Measurements from ENCODE around the gene TNFRSF18.

Gene TNFRSF18

DNA sequence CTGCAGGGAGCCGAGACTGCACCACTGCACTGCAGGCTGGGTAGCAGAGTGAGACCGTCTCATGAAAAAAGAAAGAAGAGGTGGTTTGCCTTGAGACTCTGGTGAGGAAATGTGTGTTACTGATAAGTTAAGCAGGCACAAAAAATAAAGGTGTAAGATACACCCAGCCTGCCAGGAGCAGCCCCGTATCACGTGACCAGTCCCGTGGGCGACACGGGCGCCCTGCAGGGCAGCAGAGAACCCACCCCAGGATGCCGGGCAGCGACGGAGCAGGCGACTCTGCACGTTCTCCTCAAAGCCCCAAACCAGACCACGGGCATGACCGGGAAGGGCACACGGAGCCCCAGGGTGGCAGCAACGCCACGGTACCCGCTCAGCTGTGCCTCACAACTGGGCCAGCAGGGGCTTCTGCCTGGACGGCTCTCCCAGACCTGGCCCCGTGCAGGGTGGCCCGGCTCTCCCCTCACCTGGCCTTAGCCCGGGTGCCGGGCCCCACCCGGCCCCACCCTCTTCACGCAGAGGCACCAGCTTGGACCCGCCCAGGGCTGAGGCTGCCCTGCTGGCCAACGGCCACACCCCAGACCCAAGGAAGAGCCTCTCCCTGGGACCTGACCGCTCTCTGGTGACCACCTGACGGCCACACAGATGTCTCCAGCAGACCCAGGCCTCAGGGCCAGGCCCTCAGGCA is 15.6 kb upstream of the TNFRSF18 start:
- Histone ChIP-seq H4K20me1 (ENCODE audit: insufficient read depth, low read length, poor library complexity, severe bottlenecking) (peaks cover 20% of the 10 kb centered on the region), H3K9me2 (replicated peaks; ENCODE audit: low read depth, low read length) (no peaks in the 10 kb centered on the region), H3K79me2 (ENCODE audit: insufficient read depth, low read length) (peaks cover 25% of the 10 kb centered on the region; the same call in 1 of the 2 replicates), H3K4me2 (ENCODE audit: low read depth, low read length, poor library complexity, severe bottlenecking) (no peak overlapping the region), H3K4me1 (ENCODE audit: insufficient read depth, low read length, poor library complexity, severe bottlenecking) (peaks cover 5% of the 10 kb centered on the region), H3K9me3 (ENCODE audit: insufficient read depth, low read depth, low read length) (no peaks in the 10 kb centered on the region), H3F3A (ENCODE audit: low read depth) (no peaks in the 10 kb centered on the region), H2AFZ (ENCODE audit: low read length) (no peak overlapping the region), H3K4me3 (ENCODE audit: low read length, poor library complexity, severe bottlenecking) (no peak overlapping the region), H3K27me3 (ENCODE audit: insufficient read depth, low read length, poor library complexity, severe bottlenecking) (no peaks in the 10 kb centered on the region), H3K9ac (ENCODE audit: low read depth, low read length, poor library complexity, severe bottlenecking) (no peak overlapping the region), H3K36me3 (ENCODE audit: insufficient read depth, low read length) (peaks cover 52% of the 10 kb centered on the region; the same call in 1 of the 2 replicates)
- TF ChIP-seq, protein P1, sequence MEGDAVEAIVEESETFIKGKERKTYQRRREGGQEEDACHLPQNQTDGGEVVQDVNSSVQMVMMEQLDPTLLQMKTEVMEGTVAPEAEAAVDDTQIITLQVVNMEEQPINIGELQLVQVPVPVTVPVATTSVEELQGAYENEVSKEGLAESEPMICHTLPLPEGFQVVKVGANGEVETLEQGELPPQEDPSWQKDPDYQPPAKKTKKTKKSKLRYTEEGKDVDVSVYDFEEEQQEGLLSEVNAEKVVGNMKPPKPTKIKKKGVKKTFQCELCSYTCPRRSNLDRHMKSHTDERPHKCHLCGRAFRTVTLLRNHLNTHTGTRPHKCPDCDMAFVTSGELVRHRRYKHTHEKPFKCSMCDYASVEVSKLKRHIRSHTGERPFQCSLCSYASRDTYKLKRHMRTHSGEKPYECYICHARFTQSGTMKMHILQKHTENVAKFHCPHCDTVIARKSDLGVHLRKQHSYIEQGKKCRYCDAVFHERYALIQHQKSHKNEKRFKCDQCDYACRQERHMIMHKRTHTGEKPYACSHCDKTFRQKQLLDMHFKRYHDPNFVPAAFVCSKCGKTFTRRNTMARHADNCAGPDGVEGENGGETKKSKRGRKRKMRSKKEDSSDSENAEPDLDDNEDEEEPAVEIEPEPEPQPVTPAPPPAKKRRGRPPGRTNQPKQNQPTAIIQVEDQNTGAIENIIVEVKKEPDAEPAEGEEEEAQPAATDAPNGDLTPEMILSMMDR (conservative IDR thresholded peaks at IDR 0.05; ENCODE audit: low read length) = no peak
- TF ChIP-seq EZH2phosphoT487 (IDR thresholded peaks at IDR 0.05; ENCODE audit: borderline replicate concordance) = no peak

DNA sequence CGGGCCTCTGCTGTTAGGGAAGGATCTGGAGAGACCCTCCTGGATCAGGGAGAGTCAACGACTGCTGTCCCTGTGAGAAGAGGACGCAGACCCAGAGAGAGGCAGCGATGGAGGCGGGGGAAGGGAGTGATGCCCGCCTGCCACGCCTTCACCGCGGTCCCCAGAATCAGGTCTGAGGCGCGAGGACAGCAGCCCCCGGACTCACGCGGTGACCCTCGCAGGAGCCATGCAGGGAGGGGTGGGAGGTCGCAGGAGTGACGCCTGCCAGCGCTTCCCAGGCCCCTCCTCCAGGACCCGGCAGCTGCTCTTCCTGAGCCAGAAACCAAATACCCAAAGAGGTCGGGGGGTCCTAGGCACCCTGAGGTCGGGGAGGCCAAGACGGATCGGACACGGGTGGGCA is 13.8 kb upstream of the TNFRSF18 start:
- Histone ChIP-seq H3K36me3 (ENCODE audit: insufficient read depth, low read length) (peaks cover 58% of the 10 kb centered on the region; the same call in 1 of the 2 replicates), H3K4me2 (ENCODE audit: low read depth, low read length, poor library complexity, severe bottlenecking) (no peak overlapping the region), H3K9me3 (ENCODE audit: insufficient read depth, low read depth, low read length) (no peaks in the 10 kb centered on the region), H3K27me3 (ENCODE audit: insufficient read depth, low read length, poor library complexity, severe bottlenecking) (no peaks in the 10 kb centered on the region), H2AFZ (ENCODE audit: low read length) (no peak overlapping the region), H4K20me1 (ENCODE audit: insufficient read depth, low read length, poor library complexity, severe bottlenecking) (peaks cover 7% of the 10 kb centered on the region), H3K9ac (ENCODE audit: low read depth, low read length, poor library complexity, severe bottlenecking) (no peak overlapping the region), H3K4me1 (ENCODE audit: insufficient read depth, low read length, poor library complexity, severe bottlenecking) (peaks cover 1% of the 10 kb centered on the region), H3K9me2 (replicated peaks; ENCODE audit: low read depth, low read length) (no peaks in the 10 kb centered on the region), H3F3A (ENCODE audit: low read depth) (no peaks in the 10 kb centered on the region), H3K79me2 (ENCODE audit: insufficient read depth, low read length) (peaks cover 7% of the 10 kb centered on the region; the same call in 1 of the 2 replicates), H3K4me3 (ENCODE audit: low read length, poor library complexity, severe bottlenecking) (no peak overlapping the region)
- TF ChIP-seq, protein P1 (conservative IDR thresholded peaks at IDR 0.05; ENCODE audit: low read length) = no peak

DNA sequence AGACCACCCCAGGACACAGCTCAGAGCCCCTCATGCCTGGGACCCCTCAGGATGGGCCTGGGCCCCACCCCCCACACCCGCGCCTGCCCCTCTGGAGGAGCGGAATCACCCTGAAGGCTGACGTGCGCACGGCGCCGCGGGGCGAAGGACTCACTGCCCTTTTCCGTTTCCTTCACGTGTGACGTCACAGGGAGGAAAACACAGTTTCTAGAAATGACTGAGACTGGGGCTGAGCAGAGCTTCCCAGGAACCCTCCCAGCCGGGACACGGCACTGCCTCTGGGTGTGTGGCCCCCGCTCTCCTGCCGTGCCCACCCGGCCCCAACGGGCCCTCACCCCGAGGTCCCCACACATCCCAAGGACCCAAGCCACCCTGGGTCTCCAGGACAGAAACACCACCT is 12.9 kb upstream of the TNFRSF18 start:
- TF ChIP-seq EZH2phosphoT487 (IDR thresholded peaks at IDR 0.05; ENCODE audit: borderline replicate concordance) = no peak
- TF ChIP-seq, protein P1 (conservative IDR thresholded peaks at IDR 0.05; ENCODE audit: low read length) = no peak
- Histone ChIP-seq H3K9me3 (ENCODE audit: insufficient read depth, low read depth, low read length) (no peaks in the 10 kb centered on the region), H4K20me1 (ENCODE audit: insufficient read depth, low read length, poor library complexity, severe bottlenecking) (peaks cover 4% of the 10 kb centered on the region), H3K36me3 (ENCODE audit: insufficient read depth, low read length) (peaks cover 52% of the 10 kb centered on the region; the same call in 1 of the 2 replicates), H2AFZ (ENCODE audit: low read length) (no peak overlapping the region), H3F3A (ENCODE audit: low read depth) (no peaks in the 10 kb centered on the region), H3K9me2 (replicated peaks; ENCODE audit: low read depth, low read length) (no peaks in the 10 kb centered on the region), H3K79me2 (ENCODE audit: insufficient read depth, low read length) (no peaks in the 10 kb centered on the region), H3K27me3 (ENCODE audit: insufficient read depth, low read length, poor library complexity, severe bottlenecking) (no peaks in the 10 kb centered on the region), H3K4me3 (ENCODE audit: low read length, poor library complexity, severe bottlenecking) (no peak overlapping the region), H3K9ac (ENCODE audit: low read depth, low read length, poor library complexity, severe bottlenecking) (no peak overlapping the region), H3K4me1 (ENCODE audit: insufficient read depth, low read length, poor library complexity, severe bottlenecking) (peaks cover 10% of the 10 kb centered on the region), H3K4me2 (ENCODE audit: low read depth, low read length, poor library complexity, severe bottlenecking) (no peak overlapping the region)
